K562 (cell line): ENCODE data around the gene UBASH3A. TPM values are rescaled to one million over a fixed set of nuclear protein-coding genes. Genes with fewer than 3 reads are reported as not detected.

Source experiments
- ARID3A ChIP-seq: IDR thresholded peaks from 2 replicates; pipeline ENCODE4 v1.6.1; 2012; ENCODE audit warnings: low read depth, low read length, improper control_type of control experiment, borderline replicate concordance
- KDM2B ChIP-seq: fragments of 250-450 bp; sonication (Bioruptor Pico); IDR thresholded peaks from 2 replicates; pipeline ENCODE4 v1.8.0; 2021; ENCODE audit warnings: mild to moderate bottlenecking, moderate library complexity
- TCF3 ChIP-seq: sonication (generic); formaldehyde crosslinking; IDR thresholded peaks from 2 replicates; pipeline ENCODE4 v1.4.0; 2020; ENCODE audit warnings: mild to moderate bottlenecking, missing genetic modification reagents
- TRIM25 ChIP-seq: fragments of 450-650 bp; IDR thresholded peaks from 2 replicates; pipeline ENCODE4 v1.7.0; 2016; ENCODE audit warnings: borderline replicate concordance
- polyA plus RNA-seq, 8 experiments: library from polyadenylated mRNA; depleted of rRNA in 4 of 8; stranded (reverse) in 5 of 8; unstranded in 3 of 8; fragments of >200 nt; fragmentation: Nextera tagmentation in 2 of 8; fragmentation: Illumina TruSeq in 1 of 8; extraction: Ambion mirVana in 2 of 8; extraction: Trizol in 1 of 8; gene quantifications; 2 replicates each; pipeline versions ENCODE4 v1.2.1 to v1.2.3, GENCODE V29; 2011 to 2014; ENCODE audit warnings: inconsistent platforms in 1 of 8, missing spikeins in 1 of 8
- total RNA-seq, 7 experiments: library from RNA; depleted of rRNA in 6 of 7; stranded (reverse); fragments of >200 nt in 6 of 7; fragmentation: Illumina TruSeq in 2 of 7; extraction: Trizol in 2 of 7; gene quantifications; 2 replicates each; pipeline versions ENCODE4 v1.2.1 to v1.2.3, GENCODE V29; 2011 to 2021; ENCODE audit warnings: low replicate concordance in 1 of 7

Gene UBASH3A
- total and polyA plus RNA-seq, 9 of the 15 experiments (the other 6 are each of a cell fraction or from before 2014, with no cell fraction given) = 0.23 to 1.8 (median 1.1) TPM

GRCh38 chr21:42396799-42397745, 6.6 kb upstream of the UBASH3A start (continued):
- TF ChIP-seq TRIM25 (no peak), TCF3 (CRISPR knock-in tag) (no peak), ARID3A (no peak), KDM2B (CRISPR knock-in tag) (no peak)
